ENCODE results near the gene NCK2. TPM values are rescaled to one million over a fixed set of nuclear protein-coding genes. Genes with fewer than 3 reads are reported as not detected.

The NCK2 gene
- total and polyA plus RNA-seq, 7 experiments from 2014 or later = 30.8 to 134 (median 105) TPM

- Histone ChIP-seq H3K4me3 (ENCODE audit: low read length) (peak overlapping the region; percentile 94), H3K27ac (ENCODE audit: low read depth, low read length) (peak overlapping the region; percentile 89)
- peak; percentile 46 for ATAC-seq
These were observed 1.7 kb downstream of the NCK2 start for GRCh38 chr2:105746177-105747080.

GRCh38 chr2:105747254-105747894, 2.7 kb downstream of the NCK2 start:
- H3K4me3 ChIP-seq (ENCODE audit: low read length) = peak overlapping the region; percentile 94
- ChIA-PET POLR2A (interaction anchor here (0.7 to 3.5 kb wide), 26 partner anchors 8 to 413 kb away, joined by 3 to 51 read pairs (median 5); no protein-coding TSS in a partner anchor), CTCF (interaction anchor here (0.7 to 1.9 kb wide), 9 partner anchors 8 to 412 kb away, joined by 3 to 7 read pairs (median 3); no protein-coding TSS in a partner anchor)
- intact Hi-C loops (cut with micrococcal nuclease) = loop anchor here (2.0 to 10.0 kb wide), 8 partner anchors 29 to 415 kb away; partner anchors contain the start of gene C2orf49 (in 1 of the 2)
- Mint-ChIP-seq H3K27me3 (no peaks in the 10 kb centered on the region), H3K27ac (peak overlapping the region; percentile 92 to 99 (median 97)), H3K36me3 (peaks cover 12 to 56% (median 35%) of the 10 kb centered on the region in 5 donors), H3K4me1 (peaks cover 47 to 81% (median 75%) of the 10 kb centered on the region in 7 donors), H3K4me3 (peak overlapping the region; percentile 87 to 99 (median 95)), H3K9me3 (peaks cover 0 to 5% (median 0%) of the 10 kb centered on the region in 11 donors)
- DNase-seq = peak in 1 of 9 donors; percentile 57
- H3K36me3 ChIP-seq (ENCODE audit: control insufficient read depth in 2 of 3, insufficient read depth in 3 of 3, low read length in 3 of 3) = peaks cover 0 to 6% (median 5%) of the 10 kb centered on the region in 3 experiments
- peaks cover 58 to 60% of the 10 kb centered on the region in 2 donors for H3K4me1 ChIP-seq (ENCODE audit: control insufficient read depth in 2 of 2, insufficient read depth in 2 of 2, low read length in 2 of 2)
- peak overlapping the region; percentile 89 for H3K27ac ChIP-seq (ENCODE audit: low read depth, low read length)
- ATAC-seq = no peak
- no peaks in the 10 kb centered on the region for H3K27me3 ChIP-seq (ENCODE audit: control insufficient read depth in 2 of 2, insufficient read depth in 2 of 2, low read length in 2 of 2)
- H3K9me3 ChIP-seq (ENCODE audit: control insufficient read depth in 2 of 3, low read length in 3 of 3) = no peaks in the 10 kb centered on the region

More at GRCh38 chr2:105746177-105747080, 1.7 kb downstream of the NCK2 start:
- Histone ChIP-seq H3K36me3 (ENCODE audit: control insufficient read depth in 2 of 3, insufficient read depth in 3 of 3, low read length in 3 of 3) (peaks cover 0 to 5% (median 4%) of the 10 kb centered on the region in 3 experiments), H3K9me3 (ENCODE audit: control insufficient read depth in 2 of 3, low read length in 3 of 3) (no peaks in the 10 kb centered on the region), H3K27me3 (ENCODE audit: control insufficient read depth in 2 of 2, insufficient read depth in 2 of 2, low read length in 2 of 2) (no peaks in the 10 kb centered on the region), H3K4me1 (ENCODE audit: control insufficient read depth in 2 of 2, insufficient read depth in 2 of 2, low read length in 2 of 2) (peaks cover 49 to 53% of the 10 kb centered on the region in 2 donors)
- Mint-ChIP-seq H3K4me3 (peak overlapping the region; percentile 87 to 99 (median 95)), H3K27ac (peak overlapping the region; percentile 92 to 99 (median 97)), H3K36me3 (peaks cover 15 to 57% (median 30%) of the 10 kb centered on the region in 5 donors), H3K4me1 (peaks cover 48 to 82% (median 79%) of the 10 kb centered on the region in 7 donors), H3K9me3 (peaks cover 0 to 12% (median 0%) of the 10 kb centered on the region in 11 donors), H3K27me3 (no peaks in the 10 kb centered on the region)
- intact Hi-C loops (cut with micrococcal nuclease) = loop anchor here (1.0 to 10.0 kb wide), 14 partner anchors 8 to 416 kb away; partner anchors contain the start of gene C2orf49 (in 1 of the 2)
- POLR2A ChIA-PET = interaction anchor here (0.6 to 3.5 kb wide), 41 partner anchors 8 to 414 kb away, joined by 3 to 51 read pairs (median 4); no protein-coding TSS in a partner anchor
- CTCF ChIA-PET = interaction anchor here (0.7 to 1.9 kb wide), 12 partner anchors 9 to 413 kb away, joined by 3 to 7 read pairs (median 3); no protein-coding TSS in a partner anchor
- DNase-seq = peak; percentile 52 to 86 (median 65)

- peak in 6 of 9 donors; percentile 41 to 66 (median 46) for DNase-seq
- H3K4me1 ChIP-seq (ENCODE audit: control insufficient read depth in 2 of 2, insufficient read depth in 2 of 2, low read length in 2 of 2) = peaks cover 62 to 66% of the 10 kb centered on the region in 2 donors
- peak overlapping the region; percentile 87 to 99 (median 95) for H3K4me3 Mint-ChIP-seq
- peaks cover 0 to 6% (median 5%) of the 10 kb centered on the region in 3 experiments for H3K36me3 ChIP-seq (ENCODE audit: control insufficient read depth in 2 of 3, insufficient read depth in 3 of 3, low read length in 3 of 3)
- no peaks in the 10 kb centered on the region for H3K9me3 ChIP-seq (ENCODE audit: control insufficient read depth in 2 of 3, low read length in 3 of 3)
- H3K9me3 Mint-ChIP-seq = peaks cover 0 to 5% (median 0%) of the 10 kb centered on the region in 11 donors
- ATAC-seq = peak; percentile 28
- H3K27ac ChIP-seq (ENCODE audit: low read depth, low read length) = peak overlapping the region; percentile 89
- H3K27ac Mint-ChIP-seq = peak overlapping the region; percentile 92 to 99 (median 97)
- CTCF ChIA-PET = interaction anchor here (1.0 to 1.9 kb wide), 5 partner anchors 10 to 412 kb away, joined by 3 to 7 read pairs (median 4); no protein-coding TSS in a partner anchor
- POLR2A ChIA-PET = interaction anchor here (0.7 to 3.5 kb wide), 17 partner anchors 7 to 412 kb away, joined by 3 to 51 read pairs (median 5); no protein-coding TSS in a partner anchor
- H3K4me1 Mint-ChIP-seq = peaks cover 47 to 81% (median 74%) of the 10 kb centered on the region in 7 donors
- no peaks in the 10 kb centered on the region for H3K27me3 Mint-ChIP-seq
- H3K27me3 ChIP-seq (ENCODE audit: control insufficient read depth in 2 of 2, insufficient read depth in 2 of 2, low read length in 2 of 2) = no peaks in the 10 kb centered on the region
- peak overlapping the region; percentile 94 for H3K4me3 ChIP-seq (ENCODE audit: low read length)
- intact Hi-C loops (cut with micrococcal nuclease) = loop anchor here (2.0 to 10.0 kb wide), 8 partner anchors 29 to 414 kb away; partner anchors contain the start of gene C2orf49 (in 1 of the 2)
- H3K36me3 Mint-ChIP-seq = peaks cover 12 to 60% (median 40%) of the 10 kb centered on the region in 5 donors
These were observed 3.3 kb downstream of the NCK2 start for GRCh38 chr2:105747991-105748390.

- Mint-ChIP-seq H3K27ac (peak overlapping the region; percentile 92 to 99 (median 97)), H3K36me3 (peaks cover 12 to 63% (median 42%) of the 10 kb centered on the region in 5 donors), H3K4me3 (peak overlapping the region; percentile 71 to 99 (median 94)), H3K4me1 (peaks cover 46 to 81% (median 76%) of the 10 kb centered on the region in 7 donors), H3K27me3 (no peaks in the 10 kb centered on the region), H3K9me3 (peaks cover 0 to 5% (median 0%) of the 10 kb centered on the region in 11 donors)
- Histone ChIP-seq H3K27ac (ENCODE audit: low read depth, low read length) (peak overlapping the region; percentile 89), H3K36me3 (ENCODE audit: control insufficient read depth in 2 of 3, insufficient read depth in 3 of 3, low read length in 3 of 3) (peaks cover 0 to 6% (median 5%) of the 10 kb centered on the region in 3 experiments), H3K27me3 (ENCODE audit: control insufficient read depth in 2 of 2, insufficient read depth in 2 of 2, low read length in 2 of 2) (no peaks in the 10 kb centered on the region), H3K4me3 (ENCODE audit: low read length) (peak overlapping the region; percentile 94), H3K9me3 (ENCODE audit: control insufficient read depth in 2 of 3, low read length in 3 of 3) (no peaks in the 10 kb centered on the region), H3K4me1 (ENCODE audit: control insufficient read depth in 2 of 2, insufficient read depth in 2 of 2, low read length in 2 of 2) (peaks cover 62 to 69% of the 10 kb centered on the region in 2 donors)
- ATAC-seq (no peak), DNase-seq (no peak)
- CTCF ChIA-PET = interaction anchor here (0.9 to 1.6 kb wide), 4 partner anchors 9 to 336 kb away, joined by 3 to 4 read pairs (median 4); no protein-coding TSS in a partner anchor
- intact Hi-C loops (cut with micrococcal nuclease) = loop anchor here (5.0 to 10.0 kb wide), 3 partner anchors 89 to 414 kb away; partner anchors contain the start of gene C2orf49 (in 1 of the 2)
- POLR2A ChIA-PET = interaction anchor here (0.9 to 3.5 kb wide), 7 partner anchors 10 to 346 kb away, joined by 3 to 31 read pairs (median 6); no protein-coding TSS in a partner anchor
These were observed 3.9 kb downstream of the NCK2 start for GRCh38 chr2:105748566-105748965.

GRCh38 chr2:105749583-105750400, 5.1 kb downstream of the NCK2 start:
- DNase-seq (no peak), ATAC-seq (peak; percentile 5)
- Histone ChIP-seq H3K27ac (ENCODE audit: low read depth, low read length) (peak overlapping the region; percentile 89), H3K9me3 (ENCODE audit: control insufficient read depth in 2 of 3, low read length in 3 of 3) (no peaks in the 10 kb centered on the region), H3K27me3 (ENCODE audit: control insufficient read depth in 2 of 2, insufficient read depth in 2 of 2, low read length in 2 of 2) (no peaks in the 10 kb centered on the region), H3K4me1 (ENCODE audit: control insufficient read depth in 2 of 2, insufficient read depth in 2 of 2, low read length in 2 of 2) (peaks cover 67 to 74% of the 10 kb centered on the region in 2 donors), H3K36me3 (ENCODE audit: control insufficient read depth in 2 of 3, insufficient read depth in 3 of 3, low read length in 3 of 3) (peaks cover 0 to 6% (median 5%) of the 10 kb centered on the region in 3 experiments), H3K4me3 (ENCODE audit: low read length) (peak overlapping the region; percentile 94)
- Mint-ChIP-seq H3K9me3 (peaks cover 0 to 5% (median 0%) of the 10 kb centered on the region in 11 donors), H3K4me1 (peaks cover 53 to 85% (median 81%) of the 10 kb centered on the region in 7 donors), H3K36me3 (peaks cover 12 to 72% (median 45%) of the 10 kb centered on the region in 5 donors), H3K4me3 (peak overlapping the region; percentile 71 to 99 (median 93)), H3K27me3 (no peaks in the 10 kb centered on the region), H3K27ac (peak overlapping the region; percentile 92 to 99 (median 97))
- POLR2A ChIA-PET = interaction anchor here (0.6 to 4.4 kb wide), 12 partner anchors 11 to 347 kb away, joined by 3 to 15 read pairs (median 4); no protein-coding TSS in a partner anchor
- CTCF ChIA-PET = interaction anchor here (0.9 to 1.6 kb wide), 3 partner anchors 8 to 173 kb away, joined by 3 to 4 read pairs (median 4); no protein-coding TSS in a partner anchor
- intact Hi-C loops (cut with micrococcal nuclease) = loop anchor here (5.0 to 10.0 kb wide), 4 partner anchors 88 to 415 kb away; partner anchors contain the start of gene C2orf49 (in 2 of the 2)
